AG10803 (cell line): ENCODE data around the gene UCHL5.

Experiments
- DNase-seq: peaks from one replicate; pipeline ENCODE4 v3.0.0; 2010; ENCODE audit warnings: low read depth
- H3K4me3 ChIP-seq: 2 replicates; pipeline ENCODE4 v1.5.1; 2011; ENCODE audit warnings: mild to moderate bottlenecking, low read length, control low read depth
- CTCF ChIP-seq: conservative IDR thresholded peaks from 2 replicates; pipeline ENCODE4 v1.5.1; 2011; ENCODE audit warnings: mild to moderate bottlenecking, low read length, control low read depth, inconsistent platforms

UCHL5 gene

GRCh38 chr1:193079187-193079586 is 20.0 kb upstream of the UCHL5 start:
- no peak overlapping the region for H3K4me3 ChIP-seq
- no peak for DNase-seq
- no peak for TF ChIP-seq CTCF

GRCh38 chr1:193077991-193078390 is 18.8 kb upstream of the UCHL5 start:
- peak; percentile 27 for DNase-seq
- H3K4me3 ChIP-seq: no peak overlapping the region
- no peak for TF ChIP-seq CTCF

GRCh38 chr1:193070942-193071341 is 11.8 kb upstream of the UCHL5 start:
- no peak overlapping the region for H3K4me3 ChIP-seq
- no peak for TF ChIP-seq CTCF
- no peak for DNase-seq

GRCh38 chr1:193070386-193070753 is 11.2 kb upstream of the UCHL5 start:
- H3K4me3 ChIP-seq: no peak overlapping the region
- DNase-seq: no peak
- no peak for TF ChIP-seq CTCF

GRCh38 chr1:193069748-193070385 is 10.7 kb upstream of the UCHL5 start:
- peak; percentile 11 for DNase-seq
- TF ChIP-seq CTCF: peak; percentile 38
- H3K4me3 ChIP-seq: no peak overlapping the region

- no peak for DNase-seq
Observed at GRCh38 chr1:193068013-193068412, 8.9 kb upstream of the UCHL5 start.

More at GRCh38 chr1:193068013-193068412, 8.9 kb upstream of the UCHL5 start:
- H3K4me3 ChIP-seq: no peak overlapping the region
- no peak for TF ChIP-seq CTCF
